DMS79 (cell line): ENCODE results near the gene CLPTM1.
"Not testable (repeated sequence)": the region's sequence is repeated elsewhere in the genome, so short reads cannot be mapped to it uniquely, and the experiment has no call there.

Experiments used
- DNase-seq: peaks from one replicate; lab custom pipeline; 2025; lab: John Stamatoyannopoulos, UW

Gene CLPTM1

DNA sequence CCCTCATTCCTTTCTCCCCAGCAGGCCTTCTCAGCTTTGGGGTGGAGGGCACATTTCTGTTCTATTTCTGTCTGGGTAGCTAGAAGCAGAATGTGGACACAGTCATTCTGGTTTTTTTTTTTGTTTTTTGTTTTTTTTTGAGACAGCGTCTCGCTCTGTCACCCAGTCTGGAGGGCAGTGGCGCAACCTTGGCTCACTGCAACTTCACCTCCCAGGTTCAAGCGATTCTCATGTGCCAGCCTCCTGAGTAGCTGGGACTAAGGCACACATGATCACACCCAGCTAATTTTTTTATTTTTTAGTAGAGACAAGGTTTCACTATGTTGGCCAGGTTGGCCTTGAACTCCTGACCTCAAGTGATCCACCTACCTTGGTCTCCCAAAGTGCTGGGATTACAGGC is 20.3 kb downstream of the CLPTM1 start:
- DNase-seq: no peak

DNA sequence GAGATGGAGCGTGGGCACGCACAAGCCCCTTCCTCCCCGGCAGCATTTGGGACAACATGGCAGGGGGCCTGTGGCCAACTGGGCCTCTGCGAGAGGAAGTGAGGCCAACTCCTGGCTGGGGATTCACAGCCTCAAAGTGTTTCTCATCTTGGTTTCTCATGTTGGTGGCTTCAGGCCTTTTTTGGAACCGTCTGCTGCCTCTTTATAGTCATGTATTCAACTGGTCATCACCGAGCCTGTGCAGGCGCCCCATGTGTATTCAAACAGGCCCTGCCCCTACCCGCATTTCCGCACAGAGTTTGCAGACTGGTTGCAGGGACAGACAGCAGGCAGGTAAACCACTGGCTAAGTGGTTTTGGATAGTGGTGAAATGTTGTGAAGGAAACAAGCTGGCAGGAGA is 28.8 kb downstream of the CLPTM1 start:
- DNase-seq: no peak

DNA sequence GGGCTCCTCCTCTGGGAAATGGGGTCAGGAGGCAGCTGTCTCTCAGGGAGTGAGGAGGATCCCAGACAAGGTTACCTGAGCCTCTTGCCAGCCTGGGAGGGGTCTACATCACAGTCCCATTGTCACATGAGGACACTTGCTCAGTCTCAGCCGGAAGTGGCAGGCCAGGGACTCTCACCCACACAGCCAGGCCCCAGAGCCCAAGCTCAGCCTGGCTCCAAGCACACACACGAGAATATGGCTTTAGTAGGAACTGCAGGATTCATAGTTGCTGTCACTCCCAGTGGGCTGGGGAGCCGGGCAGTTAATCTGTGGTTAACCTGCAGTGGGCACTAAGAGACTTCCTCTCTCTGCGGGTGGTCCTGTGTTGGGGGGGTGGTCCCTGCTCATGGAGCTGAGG is 30.3 kb downstream of the CLPTM1 start:
- no peak for DNase-seq

DNA sequence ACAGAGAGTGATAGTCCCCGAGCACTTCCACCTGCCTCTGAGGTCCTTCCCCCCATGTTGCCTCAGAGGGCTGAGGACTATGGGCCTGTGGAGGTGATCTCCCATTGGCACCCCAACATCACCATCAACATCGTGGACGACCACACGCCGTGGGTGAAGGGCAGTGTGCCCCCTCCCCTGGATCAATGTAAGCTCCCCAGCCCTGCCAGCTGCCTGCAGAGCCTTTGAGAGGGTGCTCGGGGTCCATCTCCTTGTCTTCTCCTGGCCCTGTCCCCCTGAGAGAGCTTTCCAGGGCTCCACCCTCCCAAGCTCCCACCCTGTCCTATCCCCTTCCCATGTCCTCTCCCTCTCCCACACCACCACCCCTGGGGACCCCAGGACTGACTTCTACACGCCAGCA is 31.2 kb downstream of the CLPTM1 start:
- DNase-seq: no peak

DNA sequence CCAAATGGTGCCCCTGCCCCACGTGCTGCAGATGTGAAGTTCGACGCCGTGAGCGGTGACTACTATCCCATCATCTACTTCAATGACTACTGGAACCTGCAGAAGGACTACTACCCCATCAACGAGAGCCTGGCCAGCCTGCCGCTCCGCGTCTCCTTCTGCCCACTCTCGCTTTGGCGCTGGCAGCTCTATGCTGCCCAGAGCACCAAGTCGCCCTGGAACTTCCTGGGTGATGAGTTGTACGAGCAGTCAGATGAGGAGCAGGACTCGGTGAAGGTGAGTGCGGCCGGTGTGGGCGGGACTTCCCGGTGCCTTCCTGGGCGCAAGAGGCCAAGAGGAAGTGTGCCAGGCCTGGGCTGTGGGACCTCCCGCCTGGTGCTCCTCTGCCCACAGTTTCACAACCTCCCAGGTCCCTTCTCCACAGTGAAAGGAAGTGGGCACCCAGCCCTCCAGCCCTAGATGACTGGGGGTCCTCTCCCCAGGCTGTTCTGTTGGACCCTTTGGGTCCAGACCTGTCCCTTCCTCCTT is 32.0 kb downstream of the CLPTM1 start:
- no peak for DNase-seq

DNA sequence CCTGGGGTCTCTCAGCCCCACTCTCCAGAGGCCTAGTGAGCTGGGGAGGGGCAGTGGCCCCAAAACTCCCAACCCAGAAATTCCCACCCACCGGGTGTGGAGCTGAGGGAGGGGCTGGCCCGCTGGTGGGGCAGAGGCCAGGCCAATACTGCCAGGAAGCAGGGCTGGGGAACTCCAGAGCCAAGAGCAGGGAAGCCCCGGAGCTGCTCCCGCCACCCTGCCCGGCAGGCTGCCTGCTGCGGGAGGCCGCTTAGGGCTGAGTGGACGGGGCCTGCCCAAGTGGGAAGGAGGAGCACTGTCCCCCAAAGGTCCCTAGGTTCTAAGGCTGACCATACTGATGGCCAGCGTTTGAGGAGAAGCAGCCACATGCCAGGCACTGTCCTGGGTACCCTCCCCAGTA is 33.1 kb downstream of the CLPTM1 start:
- no peak for DNase-seq

DNA sequence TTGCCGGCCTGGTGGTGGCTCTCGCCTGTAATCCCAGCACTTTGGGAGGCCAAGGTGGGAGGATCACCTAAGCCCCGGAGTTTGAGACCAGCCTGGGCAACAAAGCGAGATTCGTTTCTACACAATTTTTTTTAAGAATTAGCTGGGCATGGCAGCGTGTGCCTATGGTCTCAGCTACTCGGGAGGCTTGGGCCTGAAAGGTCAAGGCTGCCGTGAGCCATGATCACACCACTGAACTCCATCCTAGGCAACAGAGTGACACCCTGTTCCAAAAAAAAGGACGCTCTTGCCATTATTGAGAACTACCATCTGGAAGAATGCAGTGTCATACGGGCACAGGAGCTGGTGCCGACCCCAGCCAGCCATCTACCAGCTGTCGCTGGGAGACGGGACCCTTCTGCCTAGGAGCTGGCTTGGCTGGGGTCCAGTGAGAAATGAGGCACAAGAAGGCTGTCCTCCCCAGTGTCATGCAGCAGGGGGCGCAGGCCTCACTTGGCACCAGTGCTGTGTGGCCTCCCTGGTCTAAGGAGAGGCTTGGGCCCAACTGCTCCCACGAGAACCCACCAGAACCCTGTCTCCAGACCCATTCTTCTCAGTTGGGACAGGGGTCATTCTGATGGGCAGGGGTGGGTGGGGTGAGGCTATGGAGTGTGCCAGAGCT is 33.8 kb downstream of the CLPTM1 start:
- DNase-seq: no peak

DNA sequence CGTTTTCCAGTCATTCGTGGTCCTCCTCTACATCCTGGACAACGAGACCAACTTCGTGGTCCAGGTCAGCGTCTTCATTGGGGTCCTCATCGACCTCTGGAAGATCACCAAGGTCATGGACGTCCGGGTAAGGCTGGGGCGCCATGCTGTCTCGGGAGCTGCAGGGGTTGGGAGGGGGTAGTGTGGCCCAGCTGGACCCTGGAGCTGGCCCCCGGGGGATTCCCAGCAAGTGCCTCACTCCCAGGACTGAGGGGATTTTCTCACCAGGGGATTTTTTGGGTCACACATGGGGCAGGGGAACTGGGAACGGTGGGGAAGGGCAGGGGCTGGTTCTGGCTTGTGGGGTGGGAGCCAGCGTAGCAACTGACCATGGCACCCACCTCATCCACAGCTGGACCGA is 35.3 kb downstream of the CLPTM1 start:
- DNase-seq: no peak

DNA sequence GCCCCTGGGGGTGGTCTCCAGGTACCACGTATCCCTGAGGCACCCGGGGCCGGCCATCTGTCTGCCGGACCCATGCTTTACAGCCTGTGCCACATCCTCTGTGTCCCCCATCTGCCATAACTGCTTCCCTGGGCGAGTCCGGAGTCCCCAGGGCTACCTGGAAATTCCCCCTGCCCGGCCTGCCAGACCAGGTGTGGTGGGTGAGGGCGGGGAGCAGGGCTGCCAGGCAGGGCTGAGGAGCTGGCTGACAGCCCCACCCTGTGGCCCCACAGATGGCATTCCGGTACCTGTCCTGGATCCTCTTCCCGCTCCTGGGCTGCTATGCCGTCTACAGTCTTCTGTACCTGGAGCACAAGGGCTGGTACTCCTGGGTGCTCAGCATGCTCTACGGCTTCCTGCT is 35.8 kb downstream of the CLPTM1 start:
- DNase-seq: no peak

DNA sequence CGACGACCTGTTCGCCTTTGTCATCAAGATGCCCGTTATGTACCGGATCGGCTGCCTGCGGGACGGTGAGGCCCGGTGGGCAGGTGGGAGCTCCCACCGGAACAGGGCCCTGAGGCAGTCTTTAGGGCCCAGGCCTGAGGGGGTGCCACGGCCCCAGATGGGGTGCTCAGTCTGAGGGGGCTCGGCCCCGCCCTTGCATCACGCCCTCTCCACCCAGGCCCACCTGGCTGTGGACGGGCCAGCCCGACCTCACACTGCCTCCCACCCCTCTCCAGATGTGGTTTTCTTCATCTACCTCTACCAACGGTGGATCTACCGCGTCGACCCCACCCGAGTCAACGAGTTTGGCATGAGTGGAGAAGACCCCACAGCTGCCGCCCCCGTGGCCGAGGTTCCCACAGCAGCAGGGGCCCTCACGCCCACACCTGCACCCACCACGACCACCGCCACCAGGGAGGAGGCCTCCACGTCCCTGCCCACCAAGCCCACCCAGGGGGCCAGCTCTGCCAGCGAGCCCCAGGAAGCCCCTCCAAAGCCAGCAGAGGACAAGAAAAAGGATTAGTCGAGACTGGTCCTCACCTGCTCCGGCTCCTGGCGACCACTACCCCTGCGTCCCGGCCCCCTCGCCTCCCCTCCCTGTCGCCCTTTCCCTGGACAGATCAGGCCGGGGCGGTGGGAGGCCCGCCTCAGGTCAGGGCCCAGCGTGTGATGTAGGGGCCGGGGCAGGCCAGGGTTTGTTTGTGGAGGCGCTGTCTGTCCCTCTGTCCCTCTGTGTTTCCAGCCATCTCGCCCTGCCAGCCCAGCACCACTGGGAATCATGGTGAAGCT is 37.4 kb downstream of the CLPTM1 start:
- no peak for DNase-seq

DNA sequence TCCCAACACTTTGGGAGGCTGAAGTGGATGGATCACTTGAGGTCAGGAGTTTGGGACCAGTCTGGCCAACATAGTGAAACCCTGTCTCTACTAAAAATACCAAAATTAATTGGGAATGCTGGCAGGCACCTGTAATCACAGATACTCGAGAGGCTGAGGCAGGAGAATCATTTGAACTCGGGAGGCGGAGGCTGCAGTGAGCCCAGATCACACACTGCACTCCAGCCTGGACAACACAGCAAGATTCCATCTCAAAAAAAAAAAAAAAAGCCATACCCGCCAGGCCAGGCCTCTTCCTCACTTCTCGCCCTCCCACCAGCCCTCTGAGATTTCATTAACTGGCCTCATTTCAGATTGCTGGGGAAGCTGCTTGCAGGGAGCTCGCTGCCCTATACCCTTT is 38.3 kb downstream of the CLPTM1 start:
- DNase-seq: no peak

DNA sequence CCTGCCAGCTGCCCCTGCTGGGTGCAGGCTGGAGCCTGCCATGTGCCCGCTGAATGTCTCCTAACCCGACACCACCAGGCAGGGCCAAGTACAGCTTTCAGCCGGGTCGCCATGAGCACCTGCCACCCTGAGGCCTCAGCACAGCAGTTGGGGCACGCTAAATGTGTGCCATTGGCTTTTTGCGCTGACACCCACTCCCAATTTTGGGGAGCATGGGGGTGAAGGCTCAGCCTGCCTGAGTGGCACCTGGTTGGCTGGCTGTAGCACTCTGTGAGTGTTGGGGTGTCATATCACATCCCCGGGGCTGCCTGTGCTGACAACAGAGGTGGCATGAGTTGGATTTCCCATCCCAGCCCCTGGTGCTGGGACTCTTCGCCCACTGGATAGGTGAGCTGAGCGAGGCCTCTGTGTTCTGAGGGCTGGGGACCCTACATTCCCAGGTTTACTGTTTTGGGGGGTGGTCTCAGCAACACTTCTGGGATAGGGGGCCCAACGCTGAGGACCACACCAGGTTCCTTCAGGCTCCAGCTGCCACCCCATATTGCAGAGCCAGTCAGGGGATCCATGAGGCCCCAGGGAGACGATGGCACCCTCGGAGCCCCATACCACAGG is 38.9 kb downstream of the CLPTM1 start:
- DNase-seq: no peak

DNA sequence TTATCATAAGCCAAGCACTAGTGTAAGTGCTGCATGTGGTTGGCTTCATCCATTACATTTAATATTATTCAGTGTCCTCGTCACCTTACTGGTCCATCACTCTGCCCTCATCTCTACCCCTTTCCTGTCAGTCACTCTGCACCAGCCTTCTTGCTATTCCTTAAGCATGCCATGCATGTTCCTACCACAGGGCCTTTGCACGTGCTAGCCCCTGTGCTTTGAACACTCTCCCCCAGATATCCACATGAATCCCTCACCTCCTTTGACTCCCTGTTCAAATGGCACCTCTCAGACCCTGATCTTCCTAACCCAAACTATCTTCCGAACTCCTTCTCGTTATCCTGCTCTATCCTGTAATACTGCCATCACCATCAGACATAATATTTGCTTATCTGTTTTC is 42.8 kb downstream of the CLPTM1 start:
- DNase-seq: no peak

DNA sequence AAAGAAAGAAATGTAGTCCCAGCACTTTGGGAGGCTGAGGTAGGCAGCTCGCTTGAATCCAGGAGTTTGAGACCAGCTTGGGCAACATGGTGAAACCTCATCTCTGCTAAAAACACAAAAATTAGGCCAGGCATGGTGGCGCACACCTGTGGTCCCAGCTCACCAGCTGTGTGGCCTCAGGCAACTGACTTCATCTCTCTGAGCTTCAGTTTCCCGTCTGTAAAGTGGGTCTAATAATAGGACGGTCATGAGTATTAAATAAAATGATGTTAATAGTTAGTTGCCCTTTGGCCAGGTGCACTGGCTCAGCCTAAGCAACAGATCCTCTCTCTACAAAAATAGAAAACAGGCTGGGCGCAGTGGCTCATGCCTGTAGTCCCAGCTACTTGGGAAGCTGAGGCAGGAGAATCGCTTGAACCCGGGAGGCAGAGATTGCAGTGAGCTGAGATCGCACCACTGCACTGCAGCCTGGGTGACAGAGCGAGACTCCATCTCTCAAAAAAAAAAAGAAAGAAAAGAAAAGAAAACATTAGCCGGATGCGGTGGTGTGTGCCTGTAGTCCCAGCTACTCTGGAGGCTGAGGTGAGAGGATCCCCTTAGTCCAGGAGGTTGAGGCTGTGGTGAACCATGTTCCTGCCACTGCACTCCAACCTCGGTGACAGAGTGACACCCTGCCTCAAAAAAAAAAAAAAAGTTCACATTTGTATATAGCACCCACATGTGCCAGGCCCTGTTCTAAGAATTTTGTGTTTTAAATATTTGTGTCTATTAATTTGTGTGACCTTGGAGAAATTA is 44.1 kb downstream of the CLPTM1 start:
- not testable (repeated sequence) for DNase-seq

DNA sequence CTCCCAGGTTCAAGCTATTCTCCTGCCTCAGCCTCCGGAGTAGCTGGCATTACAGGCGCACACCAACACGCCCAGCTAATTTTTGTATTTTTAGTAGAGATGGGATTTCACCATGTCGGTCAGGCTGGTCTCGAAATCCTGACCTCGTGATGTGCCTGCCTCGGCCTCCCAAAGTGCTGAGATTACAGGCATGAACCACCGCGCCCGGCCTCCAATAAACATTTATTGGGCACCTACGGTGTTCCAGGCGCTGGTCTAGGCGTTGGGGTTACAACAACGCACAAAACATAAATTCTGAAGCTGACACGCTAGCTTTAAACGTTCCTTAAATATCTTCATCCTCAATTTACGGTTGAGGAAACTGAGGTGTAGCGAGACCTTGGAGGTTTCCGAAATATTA is 45.5 kb downstream of the CLPTM1 start:
- not testable (repeated sequence) for DNase-seq

DNA sequence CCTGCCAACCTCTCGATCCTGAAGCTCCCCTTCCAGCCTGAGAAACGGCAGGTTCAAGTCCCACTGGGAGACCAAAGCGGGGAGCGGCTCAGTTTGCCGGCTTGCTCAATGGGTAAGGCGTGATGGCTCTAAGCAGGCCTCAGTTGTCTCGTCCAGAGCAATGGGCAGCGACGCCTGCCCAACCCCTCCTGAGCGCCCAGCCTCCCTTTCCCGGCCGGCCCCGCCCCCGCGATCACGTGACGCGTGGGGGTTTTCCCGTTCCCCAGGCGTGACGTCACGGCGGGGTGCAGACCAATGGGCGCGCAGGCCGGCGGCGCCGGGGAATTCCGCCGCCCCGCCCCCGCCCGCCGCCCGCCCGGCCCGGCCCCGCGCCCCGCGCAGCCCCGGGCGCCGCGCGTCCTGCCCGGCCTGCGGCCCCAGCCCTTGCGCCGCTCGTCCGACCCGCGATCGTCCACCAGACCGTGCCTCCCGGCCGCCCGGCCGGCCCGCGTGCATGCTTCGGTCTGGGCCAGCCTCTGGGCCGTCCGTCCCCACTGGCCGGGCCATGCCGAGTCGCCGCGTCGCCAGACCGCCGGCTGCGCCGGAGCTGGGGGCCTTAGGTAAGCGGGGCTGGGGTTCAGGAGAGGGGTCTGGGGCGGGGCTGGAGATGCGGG is 46.0 kb downstream of the CLPTM1 start, which contains the start of gene RELB:
TSS of gene RELB (plus strand) at position 378 of the 653 bp plus-strand sequence. CDS start at position 494, 116 bp downstream.
- no peak for DNase-seq

DNA sequence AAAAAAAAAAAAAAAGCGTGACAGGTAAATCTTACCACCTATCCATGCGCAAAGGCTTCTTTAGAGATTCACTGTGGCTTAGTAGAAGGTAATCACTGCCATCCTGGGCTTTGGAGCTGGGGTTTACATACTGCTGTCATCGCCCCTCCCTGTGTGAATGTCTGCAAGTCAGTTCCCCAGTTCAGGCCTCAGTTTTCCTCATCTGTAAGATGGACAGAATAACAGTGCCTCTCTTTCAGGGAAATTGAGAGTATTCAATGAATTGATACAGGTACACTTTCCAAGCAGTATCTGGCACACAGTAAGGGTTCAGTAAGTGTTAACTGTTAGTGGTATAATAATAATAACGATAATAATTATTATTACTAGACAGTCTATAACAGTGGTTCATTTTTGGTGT is 48.3 kb downstream of the CLPTM1 start:
- DNase-seq: no peak

DNA sequence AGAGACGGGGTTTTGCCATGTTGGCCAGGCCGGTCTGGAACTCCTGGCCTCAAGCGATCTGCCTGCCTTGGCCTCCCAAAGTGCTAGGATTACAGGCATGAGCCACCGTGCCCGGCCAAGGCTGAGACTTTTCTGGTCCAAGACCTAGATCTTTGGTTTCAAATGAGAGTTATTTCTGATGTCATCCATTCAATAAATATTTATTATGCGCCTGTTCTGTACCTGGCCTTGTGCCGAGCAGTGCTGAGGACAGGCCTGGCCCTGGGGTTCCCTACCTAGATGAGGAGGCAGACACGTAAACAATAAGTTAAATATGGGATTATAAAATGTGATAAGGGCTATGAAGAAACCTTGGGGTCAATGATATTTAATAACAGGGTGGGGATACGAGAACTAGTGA is 50.6 kb downstream of the CLPTM1 start:
- DNase-seq: no peak

DNA sequence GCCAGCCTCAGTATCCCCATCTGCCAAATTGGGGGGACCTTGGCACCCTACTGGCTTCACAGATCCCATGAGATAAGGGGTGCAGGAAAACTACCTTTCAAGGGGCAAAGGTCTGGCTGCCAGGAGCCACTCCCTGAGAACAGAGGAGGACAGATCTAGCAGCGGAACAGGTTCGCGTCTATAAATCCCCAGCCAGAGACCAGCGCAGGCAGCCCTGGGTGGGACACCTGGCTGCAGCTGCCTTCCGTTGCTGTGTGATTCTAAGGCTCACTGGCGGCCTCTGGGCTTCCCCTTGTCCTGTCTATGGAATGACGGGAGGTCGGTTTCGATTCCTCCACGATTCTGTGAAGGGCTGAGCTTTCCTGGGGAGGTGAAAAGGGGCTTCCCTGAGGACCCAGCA is 53.4 kb downstream of the CLPTM1 start:
- no peak for DNase-seq

DNA sequence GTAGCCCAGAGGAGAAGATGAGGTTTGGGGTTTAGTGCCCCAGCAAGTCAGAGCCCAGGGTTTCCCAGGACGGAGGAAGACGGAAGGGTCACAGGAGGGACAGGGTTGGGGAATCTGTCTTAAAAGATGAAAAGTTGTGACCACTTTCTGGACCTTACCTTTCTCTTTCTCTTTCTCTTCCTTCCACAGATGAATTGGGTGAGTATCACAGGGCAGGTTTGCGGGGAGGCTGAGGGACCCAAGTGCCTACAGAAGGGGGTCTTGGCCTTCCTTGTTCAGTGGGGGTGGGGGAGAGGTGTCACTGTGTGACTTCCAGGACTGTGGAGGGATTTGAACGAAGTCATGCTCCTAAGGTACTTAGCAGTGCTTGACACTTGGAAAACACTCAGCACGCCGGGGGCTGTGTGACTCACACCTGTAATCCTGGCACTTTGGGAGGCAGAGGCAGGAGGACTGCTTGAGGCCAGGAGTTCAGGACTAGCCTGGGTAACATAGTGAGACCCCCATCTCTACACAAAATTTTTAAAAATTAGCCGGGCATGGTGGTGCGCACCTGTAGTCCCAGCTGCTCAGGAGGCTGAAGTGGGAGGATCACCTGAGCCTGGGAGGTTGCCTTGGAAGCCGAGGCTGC is 54.6 kb downstream of the CLPTM1 start:
- no peak for DNase-seq

DNA sequence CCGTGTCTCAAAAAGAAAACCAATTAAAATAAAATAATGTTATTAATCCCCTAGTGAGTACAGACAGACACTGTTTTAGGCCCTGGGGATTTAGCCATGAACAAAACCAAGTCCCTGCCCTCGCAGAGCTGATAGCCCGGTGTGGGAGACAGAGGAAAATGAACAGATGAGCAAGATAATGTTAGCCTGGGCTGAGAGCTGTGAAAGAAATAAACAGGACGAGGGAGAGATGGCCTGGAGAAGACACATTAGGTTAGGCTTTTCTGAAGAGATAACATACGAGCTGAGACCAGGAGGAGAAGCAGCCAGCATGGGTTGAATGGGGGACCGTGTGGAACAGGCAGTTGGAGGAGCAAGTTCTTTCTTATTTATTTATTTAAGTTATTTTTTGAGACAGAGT is 55.1 kb downstream of the CLPTM1 start:
- DNase-seq: no peak
